Activated CD4-positive, CD25-positive, alpha-beta regulatory T cell treated with anti-CD3 and anti-CD28 coated beads, Interleukin-2, amount 50 U/mL, for 24 hours (primary cell): ENCODE data around the gene HIBADH.
"Not testable (repeated sequence)": the region's sequence is repeated elsewhere in the genome, so short reads cannot be mapped to it uniquely, and the experiment has no call there.

ENCODE experiments used
- ATAC-seq, 2 donors: fragments of 150-1000 bp; cut with Tn5 transposase; one replicate each; pipeline ENCODE4 v1.10.0; 2021; ENCODE audit warnings: mild to moderate bottlenecking in 1 of 2, moderate library complexity in 1 of 2

The HIBADH gene

DNA sequence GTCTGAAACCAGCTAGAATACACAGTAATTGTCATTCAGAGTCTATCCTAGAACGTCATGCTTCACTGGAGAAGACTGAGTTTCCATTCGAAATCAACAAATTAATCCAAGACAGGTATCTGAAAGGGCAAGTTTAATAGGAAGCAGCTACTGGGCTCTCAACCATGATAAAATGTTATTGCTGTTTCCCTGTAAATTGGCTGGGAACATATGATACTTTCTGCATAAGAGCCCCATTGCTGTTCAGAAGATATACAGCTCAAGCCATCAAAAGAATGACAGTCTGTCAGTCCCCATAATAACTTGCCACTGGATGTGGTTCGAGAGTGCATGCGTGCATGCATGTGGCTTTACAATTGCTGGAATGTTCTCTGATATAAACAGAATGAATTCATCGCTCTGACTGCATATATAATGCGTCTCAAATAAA is 129.0 kb downstream of the HIBADH start:
- ATAC-seq = no peak

DNA sequence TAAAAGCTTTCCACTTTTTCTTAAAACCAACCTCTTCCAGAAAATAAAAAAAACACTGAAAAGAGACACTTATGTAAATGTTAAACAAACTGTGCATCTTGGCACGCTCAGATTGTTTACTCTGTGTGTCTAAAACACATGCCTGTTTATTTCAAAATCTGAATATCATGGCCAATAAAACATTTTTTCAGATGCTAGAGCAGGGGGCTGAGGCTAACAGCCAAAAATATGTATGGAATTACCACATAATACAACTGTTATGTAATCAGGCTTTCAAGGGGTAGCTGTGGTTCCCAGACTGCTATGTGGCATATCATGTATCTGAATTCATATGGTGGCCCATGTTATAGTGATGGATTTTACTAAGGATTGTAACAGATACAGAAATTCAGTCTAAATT is 130.4 kb downstream of the HIBADH start:
- ATAC-seq = no peak

DNA sequence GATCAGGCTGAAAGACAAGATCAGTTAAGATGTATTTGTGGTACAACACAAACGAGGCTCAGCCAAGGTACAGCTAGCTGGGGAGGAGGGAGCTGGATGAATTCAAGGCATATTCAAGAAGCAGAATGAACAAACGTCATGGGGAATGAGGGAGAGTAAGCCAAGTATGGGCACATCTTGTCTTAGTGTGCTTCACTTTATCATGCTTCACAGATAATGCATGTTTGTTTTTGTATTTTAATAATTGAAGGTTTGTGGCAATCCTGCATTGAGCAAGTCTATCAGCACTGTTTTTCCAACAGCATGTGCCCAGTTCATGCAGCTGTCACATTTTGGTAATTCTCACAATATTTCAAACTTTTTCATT is 135.4 kb downstream of the HIBADH start:
- ATAC-seq = no peak

DNA sequence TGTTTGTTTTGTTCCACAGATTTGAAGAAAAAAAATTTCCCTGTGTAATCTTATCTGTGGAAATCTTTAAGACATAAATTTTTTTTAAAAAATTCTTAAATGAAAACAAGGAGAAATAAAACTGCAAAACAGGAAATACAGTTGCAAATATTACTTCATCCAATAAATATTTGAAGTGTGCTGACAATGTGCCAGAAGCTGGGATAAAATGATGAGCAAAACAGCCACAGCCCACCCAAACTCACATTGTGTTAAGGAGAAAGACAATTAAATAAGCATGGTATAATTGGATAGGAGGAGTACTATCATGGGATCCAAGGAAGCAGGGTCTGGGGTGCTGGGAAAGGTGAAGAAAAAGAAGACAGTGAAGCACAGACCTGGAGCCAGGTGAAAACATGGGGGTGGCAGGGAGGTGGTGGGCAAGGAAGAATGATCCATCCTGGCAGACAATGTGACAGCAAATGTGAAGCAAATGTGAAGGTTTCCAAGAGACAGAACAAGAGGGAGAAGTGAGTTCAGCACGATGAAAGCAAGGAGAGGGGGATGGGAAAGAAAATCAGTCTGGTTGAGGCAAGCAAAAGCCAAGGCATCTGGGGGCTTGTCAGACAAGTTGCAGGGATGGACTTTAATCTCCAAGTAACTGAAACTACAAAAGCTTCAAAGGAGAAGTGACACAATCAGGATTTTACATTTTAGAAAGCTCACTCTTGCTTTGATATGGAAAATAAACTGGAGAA is 135.9 kb downstream of the HIBADH start:
- ATAC-seq = no peak

DNA sequence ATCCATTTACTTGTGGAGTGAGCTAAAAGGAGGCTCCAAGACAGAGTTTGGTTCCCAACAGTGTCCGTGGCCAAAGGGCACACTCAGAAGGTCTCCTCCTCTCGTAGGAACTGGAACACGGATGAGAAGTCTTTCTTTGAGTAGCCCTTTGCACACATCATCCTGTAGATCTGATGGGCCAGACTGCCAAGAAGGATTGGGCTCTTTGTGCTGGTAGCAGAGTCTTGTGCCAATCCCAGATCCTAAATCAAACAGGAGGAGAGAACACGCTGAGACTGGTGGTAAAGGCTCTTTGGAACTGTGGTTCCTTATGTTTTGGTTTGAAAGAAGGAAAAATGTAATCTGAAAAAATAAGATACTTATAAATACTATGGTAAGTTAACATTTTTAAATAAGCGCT is 136.6 kb downstream of the HIBADH start:
- no peak for ATAC-seq

DNA sequence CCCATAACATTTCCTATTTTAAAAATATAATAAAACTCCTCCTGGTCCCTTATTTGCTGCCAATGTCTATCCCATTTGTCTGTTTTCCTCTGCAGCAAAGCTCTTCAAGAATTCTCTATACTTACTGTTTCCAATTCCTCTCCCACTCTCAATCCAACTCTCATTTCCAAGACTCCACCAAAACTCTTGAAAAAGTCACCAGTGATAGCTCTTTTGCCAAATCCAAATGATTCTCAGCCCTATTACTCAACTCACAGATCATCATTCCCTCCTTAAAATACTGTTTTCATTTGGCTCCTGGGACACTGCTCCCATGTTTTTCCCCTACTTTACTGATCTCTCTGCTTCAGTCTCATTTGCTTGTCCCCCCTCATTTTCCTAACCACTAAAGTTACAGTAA is 139.4 kb downstream of the HIBADH start:
- ATAC-seq = no peak

DNA sequence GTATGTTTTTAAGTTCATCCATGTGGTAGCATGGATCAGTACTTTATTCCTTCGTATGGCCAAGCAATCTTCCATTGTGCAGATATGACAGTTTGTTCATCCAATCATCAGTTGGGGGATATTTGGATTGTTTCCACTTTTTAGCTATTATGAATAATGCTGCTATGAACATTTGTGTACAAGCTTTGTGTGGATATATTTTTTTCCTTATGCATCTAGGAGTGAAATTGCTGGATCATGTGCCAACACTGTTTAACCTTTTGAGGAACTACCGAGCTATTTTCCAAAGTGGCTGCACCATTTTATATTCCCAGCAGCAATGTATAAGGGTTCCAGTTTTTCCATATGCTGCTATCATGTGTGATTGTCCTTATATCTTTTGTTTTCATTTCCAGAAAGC is 140.1 kb downstream of the HIBADH start:
- ATAC-seq = no peak

DNA sequence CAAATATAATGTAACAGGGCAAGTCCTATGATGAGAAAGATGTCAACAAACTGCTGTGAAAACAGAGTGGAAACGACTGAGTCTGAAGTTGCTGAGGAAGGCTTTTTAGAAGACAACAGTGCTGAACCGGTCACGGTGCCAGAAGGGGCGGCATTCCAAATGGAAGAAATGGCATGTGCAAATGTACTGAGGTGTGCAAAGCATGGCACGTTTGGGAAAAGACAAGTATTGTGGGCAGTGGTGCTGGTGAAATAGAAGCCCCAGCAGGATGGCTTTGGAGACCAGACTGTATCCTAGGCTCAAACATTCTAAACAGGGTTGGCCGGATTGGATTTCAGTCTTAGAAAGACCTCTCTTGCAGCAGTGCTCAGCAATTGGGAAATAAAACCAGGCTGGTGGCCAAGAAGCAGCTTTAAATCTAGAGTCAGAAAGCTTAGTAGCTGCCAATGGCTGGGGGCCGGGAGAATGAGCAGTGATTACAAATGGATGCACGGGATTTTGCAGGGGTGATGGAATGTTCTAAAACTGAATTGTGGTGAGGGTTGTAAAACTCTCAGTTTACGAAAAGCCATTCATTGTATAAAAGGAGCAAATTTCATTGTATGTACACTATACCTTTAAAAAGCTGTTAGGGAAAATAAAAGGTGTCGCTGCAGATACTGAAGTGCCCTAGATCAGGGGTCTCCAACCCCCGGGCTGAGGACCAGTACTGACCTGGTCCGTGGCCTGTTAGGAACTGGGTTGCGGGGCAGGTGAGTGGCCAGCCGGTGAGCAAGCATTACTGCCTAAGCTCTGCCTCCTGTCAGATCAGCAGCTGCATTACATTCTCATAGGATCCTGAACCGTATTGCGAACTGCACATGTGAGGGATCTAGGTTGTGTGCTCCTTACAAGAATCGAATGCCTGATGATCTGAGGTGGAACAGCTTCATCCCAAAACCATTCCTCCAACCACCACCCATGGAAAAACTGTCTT is 141.6 kb downstream of the HIBADH start:
- ATAC-seq = no peak

DNA sequence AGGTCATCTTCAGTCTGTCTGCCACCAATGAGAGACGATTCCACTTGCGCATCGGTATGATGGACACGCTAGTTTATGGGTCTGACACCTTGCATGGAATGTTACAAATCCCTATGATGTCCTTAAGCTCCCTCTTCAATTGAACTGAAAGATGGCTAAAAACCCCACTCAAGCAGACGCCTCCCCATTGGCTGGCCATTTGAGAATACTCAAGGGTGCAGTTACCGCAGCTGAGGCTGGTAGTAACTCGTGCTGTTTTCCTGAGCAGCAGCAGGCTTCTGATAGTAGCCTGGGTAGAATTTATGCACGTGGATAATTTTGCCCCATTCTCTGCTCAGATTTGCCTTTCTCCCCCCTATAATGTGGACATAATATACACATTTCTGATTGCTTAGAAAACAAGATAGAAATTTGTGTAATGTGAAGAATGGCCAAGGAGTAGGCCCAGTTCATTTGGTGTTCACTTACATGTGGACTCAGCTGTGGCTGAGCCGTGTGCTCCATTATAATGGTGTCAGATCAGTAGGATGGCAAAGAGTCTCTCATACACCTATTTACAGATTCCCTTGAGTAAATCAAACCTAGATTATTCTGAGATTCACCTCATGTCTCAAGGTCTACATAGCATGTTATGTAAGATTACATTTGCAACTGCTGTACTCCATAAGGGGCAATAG is 142.8 kb downstream of the HIBADH start:
- no peak for ATAC-seq

DNA sequence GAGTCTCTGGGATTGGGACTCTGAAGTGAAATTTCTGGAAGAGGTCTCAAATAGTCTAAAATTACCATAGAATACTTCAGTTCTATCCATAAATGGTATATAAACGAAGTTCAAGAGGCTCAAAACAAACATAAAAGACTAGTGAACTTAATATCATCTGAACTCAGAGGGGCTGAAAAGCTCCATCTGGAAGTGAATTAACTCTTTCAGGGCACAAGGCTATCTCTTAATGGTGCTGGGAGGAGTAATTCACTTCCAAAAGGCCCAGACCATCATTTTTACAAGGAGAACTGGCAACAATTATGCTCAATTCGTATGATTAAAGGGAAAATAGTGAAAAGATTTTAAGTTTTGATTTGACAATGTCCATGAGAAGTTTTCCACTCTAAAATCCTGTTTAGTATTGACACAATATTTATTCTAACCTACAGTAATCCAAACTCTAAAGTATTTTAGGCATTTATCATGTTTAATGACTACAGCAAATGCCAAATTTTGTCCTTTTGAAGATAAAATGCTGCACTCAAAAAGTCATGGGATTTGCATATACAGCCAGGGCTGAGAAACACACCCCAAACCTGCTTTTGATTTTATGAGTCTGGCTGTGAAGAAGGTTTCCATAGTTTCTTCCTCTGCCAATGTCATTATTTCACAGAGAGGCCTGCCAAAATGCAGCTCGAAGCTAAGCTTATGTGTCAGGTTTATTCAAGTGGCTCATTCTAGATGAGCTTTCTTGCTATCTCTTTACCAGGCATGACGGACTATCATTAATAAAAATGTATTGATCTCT is 143.9 kb downstream of the HIBADH start:
- no peak for ATAC-seq

DNA sequence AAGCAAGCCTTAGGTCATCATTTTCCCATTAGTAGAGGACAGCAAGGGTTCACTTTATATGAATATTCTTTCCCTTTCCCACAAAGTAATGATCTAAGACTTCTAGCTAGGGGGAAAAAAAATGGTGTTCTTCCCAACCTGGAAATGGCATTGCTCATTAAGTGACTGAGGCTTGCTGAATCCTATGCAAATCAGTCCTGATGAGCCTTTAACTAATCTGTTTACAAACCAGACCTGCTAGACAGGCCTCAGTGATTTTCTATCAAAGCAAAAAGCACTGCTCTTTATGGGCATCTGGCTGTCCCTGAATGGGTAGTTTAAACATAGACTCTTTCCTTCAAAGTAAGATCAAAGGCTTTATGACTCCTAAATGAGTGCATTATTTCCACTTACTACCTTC is 146.3 kb downstream of the HIBADH start:
- no peak for ATAC-seq

DNA sequence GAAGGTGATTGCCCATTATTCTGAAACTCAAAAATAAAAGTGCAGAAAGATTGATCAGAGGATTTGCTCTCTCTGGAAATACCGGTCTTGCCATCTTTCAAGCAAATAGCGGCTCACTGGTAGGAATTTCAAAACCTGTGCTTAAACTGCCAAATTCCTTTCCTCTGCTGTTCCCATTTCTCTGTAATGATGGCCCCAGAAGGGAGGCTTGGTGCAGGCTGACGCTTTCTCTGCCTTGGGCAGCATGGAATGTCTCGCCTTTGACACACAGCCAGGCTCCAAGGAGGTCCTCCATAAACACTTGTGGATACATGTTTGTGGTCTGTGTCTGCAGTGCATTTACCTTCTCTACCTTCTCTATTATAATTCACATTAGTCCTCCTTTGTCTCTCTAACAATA is 146.8 kb downstream of the HIBADH start:
- no peak for ATAC-seq

DNA sequence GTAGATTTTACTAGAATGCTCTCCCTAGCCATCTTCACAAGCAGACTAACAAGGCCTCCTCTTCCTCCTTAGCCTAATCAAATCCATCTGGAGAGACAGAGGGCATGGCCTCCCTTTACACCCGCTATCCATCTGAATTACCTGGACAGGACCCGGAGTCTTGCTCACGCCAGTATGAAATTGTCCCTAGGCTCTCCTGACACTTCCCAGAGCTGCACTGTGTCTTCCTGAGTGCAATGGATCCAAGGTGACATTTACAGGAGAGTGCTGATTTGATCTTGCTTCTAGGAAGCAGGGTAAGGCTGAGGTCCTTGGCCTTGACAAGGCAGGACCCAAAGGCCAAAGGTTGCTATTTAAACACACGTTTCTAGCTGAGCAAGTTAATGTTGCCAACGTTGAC is 147.8 kb downstream of the HIBADH start:
- no peak for ATAC-seq

DNA sequence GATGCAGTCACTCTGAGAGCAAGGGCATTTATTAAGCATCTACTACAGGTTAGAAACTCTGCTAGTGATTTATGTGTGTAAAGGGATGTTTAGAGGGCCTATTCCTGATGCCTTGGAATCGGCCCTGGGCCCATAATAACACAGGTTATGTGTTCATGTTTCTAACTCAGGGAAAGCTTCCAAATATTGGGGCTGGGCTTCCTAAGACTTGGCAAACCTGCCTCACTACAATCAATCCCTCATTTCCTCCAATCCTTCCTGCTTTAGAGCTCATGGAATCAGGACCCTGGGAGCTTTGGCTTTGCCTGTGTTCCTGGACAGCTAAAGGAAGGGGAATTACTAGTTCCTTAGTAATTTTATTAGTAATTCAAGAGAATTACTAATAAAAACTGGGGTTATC is 148.8 kb downstream of the HIBADH start:
- no peak for ATAC-seq

DNA sequence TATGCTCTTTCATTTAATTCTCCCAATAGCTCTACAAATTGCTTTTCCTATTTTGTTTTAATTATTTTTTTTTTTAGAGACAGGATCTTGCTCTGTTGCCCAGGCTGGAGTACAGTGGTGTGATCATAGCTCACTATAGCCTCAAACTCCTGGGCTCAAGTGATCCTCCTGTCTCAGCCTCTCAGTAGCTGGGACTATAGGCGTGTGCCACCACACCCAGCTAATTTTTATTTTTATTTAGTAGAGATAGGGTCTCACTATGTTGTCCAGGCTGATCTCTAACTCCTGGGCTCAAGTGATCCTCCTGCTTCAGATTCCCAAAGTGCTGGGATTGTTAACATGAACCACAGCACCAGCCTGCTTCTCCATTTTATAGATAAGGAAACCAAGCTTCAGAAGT is 151.3 kb downstream of the HIBADH start:
- ATAC-seq = not testable (repeated sequence)

DNA sequence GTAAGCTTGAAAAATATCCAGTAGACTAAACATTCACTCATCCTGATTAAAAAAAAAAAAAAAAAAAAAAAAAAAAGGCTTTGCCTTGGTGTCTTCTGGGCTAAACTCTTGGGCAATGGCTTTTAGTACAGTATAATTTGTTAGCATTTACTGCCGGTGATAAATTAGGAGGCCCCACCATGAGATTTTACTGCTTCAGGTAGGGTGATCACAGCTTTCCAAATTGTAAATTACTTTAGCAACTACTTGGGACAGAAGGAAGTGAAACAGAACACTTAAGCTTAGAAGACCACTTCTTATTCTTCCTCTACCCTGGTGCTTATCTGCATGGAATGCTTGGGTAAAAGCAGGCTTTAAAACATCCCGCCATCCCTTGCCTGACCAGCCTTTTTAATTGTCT is 152.1 kb downstream of the HIBADH start:
- no peak for ATAC-seq

DNA sequence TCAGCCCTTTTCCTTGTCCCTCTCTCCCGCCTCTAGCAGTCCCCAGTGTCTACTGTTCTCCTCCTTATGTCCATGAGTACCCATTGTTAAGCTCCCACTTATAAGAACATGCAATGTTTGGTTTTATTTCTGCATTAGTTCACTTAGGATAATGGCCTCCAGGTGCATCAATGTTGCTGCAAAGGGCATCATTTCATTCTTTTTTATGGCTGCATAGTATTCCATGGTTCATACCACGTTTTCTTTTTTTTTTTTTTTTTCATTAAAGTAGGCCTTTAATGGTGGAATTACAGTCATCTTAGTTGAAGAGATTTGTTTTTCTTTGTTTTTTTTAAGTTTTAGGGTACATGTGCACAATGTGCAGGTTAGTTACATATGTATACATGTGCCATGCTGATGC is 160.8 kb downstream of the HIBADH start:
- ATAC-seq = not testable (repeated sequence)

DNA sequence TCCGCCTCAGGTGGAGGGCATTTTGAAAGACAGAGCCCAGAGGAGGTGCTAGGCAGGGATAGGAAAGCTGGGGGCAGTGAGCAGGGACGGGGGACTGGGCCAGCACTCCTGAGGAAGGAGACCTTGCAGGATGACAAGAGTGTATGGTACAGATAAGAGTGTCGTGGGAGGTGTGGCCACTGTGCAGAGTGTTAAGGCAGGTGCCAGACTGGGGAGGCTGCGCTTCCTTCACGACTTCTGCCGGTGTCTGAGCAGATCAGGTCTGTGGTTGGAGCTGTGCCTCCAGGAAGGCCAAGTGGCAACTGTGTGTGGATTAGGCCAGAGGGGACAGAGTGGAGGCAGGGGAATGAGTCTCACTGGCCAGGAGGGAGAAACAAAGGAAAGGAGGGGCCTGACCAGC is 161.7 kb downstream of the HIBADH start:
- no peak for ATAC-seq

DNA sequence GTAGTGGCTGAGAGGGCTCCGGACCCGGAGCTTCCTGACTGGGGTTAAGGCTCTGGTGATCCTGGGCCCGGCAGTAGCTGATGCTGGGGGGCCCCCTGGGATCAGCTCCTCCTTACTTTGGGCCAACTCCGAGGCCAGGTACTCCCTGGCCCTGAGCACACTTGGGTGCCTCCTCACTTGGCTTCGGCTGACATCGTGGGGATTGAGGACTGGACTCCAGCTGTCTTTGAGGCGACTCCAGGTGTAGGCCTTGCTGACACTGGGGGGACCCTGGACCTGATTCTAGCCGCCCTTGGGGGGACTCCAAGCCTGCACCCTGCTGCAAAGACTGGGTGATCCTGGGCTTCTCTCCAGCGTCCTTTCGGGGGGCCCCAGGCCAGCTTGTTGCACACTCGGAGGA is 170.5 kb downstream of the HIBADH start:
- no peak for ATAC-seq

DNA sequence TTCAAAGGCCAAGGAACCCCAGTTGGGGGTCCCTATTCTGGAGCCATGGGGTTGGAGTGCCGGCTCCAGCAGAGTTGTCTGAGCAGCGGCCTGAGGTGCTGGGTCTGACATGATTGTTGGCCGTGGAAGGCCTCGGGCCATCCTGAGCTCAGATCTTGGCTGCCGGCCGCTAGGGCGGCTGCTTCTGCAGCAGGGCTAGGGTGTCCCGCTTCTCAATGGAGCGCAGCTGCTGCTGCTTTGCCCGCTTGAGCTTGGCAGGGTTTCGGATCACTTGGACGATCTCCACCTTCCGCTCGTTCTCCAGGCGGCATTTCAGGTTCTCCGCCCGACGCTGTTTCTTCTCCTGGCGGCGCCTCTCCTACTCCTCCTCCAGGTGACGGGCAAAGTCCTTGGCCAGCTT is 171.1 kb downstream of the HIBADH start:
- no peak for ATAC-seq

DNA sequence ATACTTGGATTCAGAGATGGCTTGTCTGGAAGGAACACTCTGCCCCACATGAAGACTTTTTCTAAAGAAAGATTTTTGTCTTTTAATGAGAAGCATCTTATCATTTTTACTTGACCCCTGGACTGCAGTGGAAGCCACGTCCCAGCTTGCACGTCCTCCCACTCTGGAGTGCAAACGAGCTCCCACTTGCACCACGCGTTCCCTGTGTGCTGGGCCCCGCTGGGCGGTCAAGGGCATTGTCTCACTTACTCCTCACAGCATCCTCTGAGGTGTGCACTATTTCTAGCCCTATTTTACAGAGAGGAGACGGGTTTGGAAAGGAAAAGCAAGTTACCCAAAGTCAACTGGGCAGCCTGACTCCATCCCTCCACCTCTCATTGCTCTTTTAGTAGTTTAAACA is 175.2 kb downstream of the HIBADH start:
- no peak for ATAC-seq

DNA sequence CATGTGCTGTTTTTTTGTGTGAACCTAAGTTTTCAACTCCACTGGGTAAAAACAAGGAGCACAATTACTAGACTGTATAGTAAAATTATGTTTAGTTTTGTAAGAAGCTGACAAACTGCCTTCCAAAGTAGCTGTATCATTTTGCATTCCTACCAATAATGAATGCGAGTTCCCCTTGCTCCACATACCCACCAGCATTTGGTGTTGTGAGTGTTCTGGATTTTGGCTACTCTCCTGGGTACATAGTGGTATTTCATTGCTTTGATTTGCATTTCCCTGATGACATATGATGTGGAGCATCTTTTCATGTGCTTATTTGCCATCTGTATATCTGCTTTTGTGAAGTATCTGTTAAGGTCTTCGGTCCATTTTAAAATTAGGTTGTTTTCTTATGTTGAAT is 178.2 kb downstream of the HIBADH start:
- ATAC-seq = no peak

DNA sequence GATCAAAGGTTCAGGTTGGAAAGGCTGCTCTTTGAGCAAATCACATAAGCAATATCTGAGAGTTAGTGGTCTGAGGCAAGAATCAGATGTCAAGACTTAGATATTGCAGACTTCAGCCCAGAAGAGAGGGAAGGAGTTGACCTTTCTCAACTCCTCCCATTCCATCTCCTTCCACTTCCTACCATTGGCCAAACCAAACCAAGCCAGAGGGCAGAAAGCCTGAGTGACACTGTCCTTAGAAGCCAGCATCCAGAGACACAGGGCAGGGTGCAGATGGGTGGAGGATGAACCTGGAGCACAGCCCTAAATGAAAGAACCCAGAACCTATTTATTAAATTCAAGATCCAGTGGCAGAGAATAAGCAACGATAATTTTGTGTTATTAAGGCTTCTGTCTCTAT is 180.5 kb downstream of the HIBADH start:
- peak in 1 of 2 donors; percentile 25 for ATAC-seq
